Stimulated activated naive CD8-positive, alpha-beta T cell treated with anti-CD3 and anti-CD28 coated beads, Interleukin-15, Interleukin-2, amounts not matched to agents 100 U/mL and 50 U/mL, for 24 hours (primary cell): Measurements from ENCODE around the gene COL20A1.

Experiments used
- ATAC-seq: fragments of 150-1000 bp; cut with Tn5 transposase; one replicate; pipeline ENCODE4 v1.10.0; 2021
- DNase-seq: peaks from one replicate; pipeline ENCODE4 v3.0.0; 2021

The COL20A1 gene

DNA sequence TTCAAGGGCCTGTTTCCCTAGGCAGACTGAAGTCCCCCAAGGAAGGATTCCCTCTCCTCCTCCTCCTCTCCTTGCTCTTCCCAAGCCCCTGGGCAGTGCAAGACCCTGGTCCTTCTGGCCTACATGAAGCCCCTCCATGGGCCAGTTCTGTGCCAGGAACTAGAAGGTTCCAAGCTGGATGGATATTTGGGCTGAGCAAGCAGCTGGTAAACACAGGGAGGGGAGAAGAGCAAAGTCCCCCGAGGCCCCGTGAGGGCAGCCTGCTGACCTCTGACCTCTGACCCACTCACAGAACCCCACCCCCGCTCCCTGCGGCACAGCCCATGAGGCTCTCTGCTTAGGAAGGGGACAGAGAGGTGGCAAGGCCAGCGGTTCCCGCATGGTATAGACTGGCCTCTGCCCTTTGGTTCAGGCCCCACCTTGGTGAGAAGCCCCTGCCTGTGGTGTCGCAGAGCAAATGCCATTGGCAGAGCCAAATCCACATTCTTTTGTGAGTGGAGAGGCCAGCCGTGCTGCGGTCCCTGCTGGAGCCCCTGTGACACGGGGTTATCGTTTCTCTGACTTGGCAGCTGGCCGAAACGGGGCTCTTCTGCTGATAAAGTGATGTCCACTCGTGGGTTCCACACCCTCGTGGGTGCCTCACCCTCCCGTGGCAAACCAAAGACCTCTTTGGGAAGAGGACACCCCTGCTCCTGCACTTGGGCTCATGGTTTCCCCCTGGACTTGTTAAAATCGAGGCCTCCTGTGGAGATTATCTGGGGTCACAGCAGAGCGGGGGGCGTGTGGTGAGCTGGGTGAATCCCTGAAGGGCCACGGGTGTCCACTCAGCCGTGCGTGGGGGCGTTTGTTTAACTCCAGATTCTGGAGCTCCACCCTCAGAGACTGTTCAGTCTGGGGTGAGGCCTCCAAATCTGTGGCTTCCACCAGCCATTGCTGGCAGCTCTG lies 70.3 kb downstream of the COL20A1 start:
- DNase-seq (no peak), ATAC-seq (no peak)

GRCh38 chr20:63363981-63364561 lies 71.1 kb downstream of the COL20A1 start:
- ATAC-seq (no peak), DNase-seq (no peak)

- DNase-seq = no peak
These were observed 72.0 kb downstream of the COL20A1 start for GRCh38 chr20:63364801-63365585.

GRCh38 chr20:63365601-63366389 lies 72.8 kb downstream of the COL20A1 start:
- DNase-seq (no peak), ATAC-seq (no peak)

More at GRCh38 chr20:63364801-63365585, 72.0 kb downstream of the COL20A1 start:
- ATAC-seq = no peak

DNA sequence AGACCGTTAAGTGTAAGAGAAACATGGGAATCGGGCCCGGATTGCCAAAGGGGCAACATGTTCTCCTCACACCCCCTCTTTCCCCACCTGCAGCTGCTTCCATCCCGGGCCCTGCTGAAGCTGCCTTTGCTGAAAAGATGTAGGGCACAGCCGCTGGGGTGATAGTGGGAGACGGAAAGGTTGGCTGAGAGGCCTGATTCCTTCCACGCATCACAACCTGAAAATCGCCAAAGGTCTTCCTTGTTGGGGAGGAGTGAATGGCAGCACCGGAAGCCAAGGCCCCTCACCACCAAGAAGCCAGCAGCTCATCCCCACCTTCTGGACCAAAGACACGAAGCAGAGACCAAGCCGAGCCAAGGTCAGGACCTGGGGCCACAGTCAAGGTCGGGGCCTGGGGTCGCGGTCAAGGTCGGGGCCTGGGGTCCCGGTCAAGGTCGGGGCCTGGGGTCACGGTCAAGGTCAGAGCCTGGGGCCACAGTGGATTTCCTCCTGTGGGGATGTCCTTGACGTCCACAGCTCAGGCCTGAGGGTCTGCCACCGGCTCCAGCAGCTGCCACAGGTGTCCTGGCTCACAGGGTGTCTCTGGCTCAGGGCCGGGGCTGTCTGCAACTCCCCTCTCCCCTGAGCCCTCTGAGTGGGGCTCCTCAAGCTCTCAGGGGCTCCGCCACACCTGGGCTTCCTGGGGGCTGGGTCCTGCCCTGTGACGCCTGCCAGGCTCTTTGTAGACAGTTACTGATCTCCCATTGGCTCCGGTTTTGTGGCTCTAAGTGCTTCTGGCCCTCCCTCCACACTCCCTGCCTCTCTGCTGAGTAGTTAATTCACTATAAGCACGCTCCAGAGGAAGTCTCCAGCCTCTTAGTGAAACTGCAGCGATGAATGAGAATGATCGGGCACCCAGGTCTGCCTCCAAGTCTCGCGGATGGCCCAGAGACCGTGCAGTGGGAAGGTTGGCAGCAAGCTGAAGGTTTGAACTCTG lies 73.7 kb downstream of the COL20A1 start:
- no peak for ATAC-seq

DNA sequence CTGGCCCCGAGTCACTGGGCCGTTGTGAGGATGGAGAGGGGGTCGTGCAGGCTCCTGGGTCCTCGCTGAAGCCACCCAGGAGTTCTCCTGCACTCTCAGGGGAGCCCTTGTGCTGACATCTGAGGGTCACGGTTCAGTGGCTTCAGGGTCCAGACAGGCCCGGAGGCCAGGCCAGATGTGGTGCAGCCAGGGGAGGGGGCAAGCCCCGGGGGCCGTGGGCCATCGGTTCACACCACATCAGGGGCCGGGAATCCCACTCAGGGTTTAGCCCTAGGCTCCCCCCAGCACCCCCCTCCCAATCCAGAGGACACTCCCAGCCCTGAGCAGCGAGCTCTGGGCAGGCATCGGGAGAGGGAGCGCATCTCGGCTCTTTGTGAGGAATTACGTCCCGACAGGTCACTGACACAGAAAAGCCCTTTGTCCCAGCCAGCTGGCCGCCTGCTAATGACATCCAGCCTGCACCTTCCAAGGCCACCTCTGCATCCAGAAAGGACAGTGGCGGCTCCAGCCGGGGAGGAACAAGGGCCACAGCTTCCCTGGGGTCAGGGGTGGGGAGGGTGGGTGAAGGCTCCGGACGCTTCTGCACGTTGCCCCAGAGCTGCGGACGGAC lies 74.6 kb downstream of the COL20A1 start:
- ATAC-seq (no peak), DNase-seq (no peak)

More for the DNA sequence above, 73.7 kb downstream of the COL20A1 start:
- no peak for DNase-seq

- ATAC-seq = no peak
- no peak for DNase-seq
These were observed 75.2 kb downstream of the COL20A1 start for GRCh38 chr20:63368151-63368550.

DNA sequence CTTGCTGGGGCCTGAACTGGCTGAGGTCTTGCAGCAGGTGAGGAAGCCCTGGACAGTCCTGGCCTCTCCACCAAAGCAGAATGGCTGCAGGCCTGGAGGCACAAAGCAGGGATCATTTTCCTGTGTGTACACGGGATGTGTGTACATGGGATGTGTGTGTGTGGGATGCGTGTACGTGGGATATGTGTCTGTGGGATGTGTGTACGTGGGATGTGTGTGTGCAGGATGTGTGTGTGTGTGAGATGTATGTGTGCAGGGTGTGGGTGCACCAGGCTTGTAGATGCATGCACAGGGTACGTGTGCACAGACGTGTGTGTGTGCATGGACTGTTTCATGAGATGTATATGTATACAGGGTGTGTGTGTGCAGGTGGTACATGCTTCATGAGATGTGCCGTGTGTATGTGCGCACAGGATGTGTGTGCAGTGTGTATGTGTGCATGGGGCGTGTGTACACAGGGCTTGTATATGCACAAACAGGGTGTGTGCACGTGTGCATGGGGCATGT lies 76.1 kb downstream of the COL20A1 start:
- no peak for ATAC-seq
- DNase-seq = no peak

DNA sequence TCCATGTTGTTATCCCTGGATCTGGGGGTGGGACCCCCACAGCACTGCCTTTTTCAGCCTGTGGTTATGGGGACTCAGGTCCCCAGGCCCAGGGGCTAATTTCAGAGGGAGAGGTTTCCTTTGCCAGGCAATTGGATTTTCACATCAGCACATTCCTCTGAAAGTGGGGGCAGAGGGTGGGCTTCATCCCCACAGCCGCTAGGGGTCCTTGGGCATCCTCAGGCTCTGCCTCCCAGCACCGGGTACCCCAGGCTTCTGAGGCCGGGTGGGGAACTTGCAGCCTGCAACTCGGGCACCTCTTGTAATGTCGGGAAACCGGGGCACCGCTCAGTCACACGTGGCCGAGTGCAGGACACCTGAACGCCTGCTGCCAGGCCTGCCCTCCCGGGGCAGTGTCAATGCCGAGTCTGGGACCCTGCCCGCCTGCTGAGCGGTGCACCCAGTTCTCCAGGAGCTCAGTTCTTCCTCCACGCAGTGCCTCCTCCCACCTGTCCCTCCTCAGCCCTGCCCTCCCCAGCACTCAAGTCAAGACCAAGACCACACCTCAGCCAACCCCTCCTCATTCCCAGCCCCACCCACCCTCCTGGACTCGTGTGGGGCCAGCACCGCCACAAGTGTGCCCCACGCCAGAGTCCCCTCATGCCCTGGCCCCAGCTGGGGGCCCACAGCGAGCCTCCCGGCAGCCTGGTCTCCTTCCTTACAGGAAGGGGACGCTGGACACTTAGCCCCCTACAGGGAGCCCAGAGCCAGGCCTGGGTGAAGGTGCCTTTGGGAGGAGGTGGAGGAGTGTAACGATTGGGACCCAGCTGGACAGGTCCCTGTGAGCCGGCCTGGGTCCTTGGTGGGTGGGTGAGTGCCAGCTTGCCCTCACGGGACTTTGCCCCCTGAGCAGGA lies 77.0 kb downstream of the COL20A1 start:
- ATAC-seq (no peak), DNase-seq (no peak)

GRCh38 chr20:63370618-63371187 lies 77.7 kb downstream of the COL20A1 start:
- DNase-seq (no peak), ATAC-seq (no peak)

DNA sequence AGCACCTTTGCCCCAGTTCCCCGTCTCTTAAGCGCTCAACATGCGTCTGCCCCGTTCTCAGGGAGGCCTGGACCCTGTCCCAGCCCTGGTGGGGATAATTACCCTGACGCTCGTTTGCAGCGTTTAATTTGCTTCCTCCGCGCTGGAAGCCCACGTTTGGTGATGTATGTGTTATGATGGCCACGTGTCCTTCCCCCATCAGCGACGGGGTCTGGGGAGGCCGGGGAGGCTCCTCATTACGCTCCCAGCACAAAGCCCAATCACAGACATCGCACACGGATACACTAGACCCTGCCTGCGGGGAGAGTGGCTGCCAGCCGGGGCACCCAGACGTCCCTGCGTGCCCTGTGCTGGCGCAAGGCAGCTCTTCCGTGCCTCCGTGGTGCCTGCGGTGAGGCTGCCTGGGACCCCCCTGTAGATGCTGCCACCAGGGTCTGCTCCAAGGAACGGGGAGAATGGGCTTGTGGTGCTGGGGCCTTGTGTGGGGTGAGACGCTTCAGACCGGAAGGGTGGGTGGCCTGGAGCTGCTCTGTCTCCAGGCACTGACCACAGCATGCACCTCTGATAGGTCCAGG lies 78.4 kb downstream of the COL20A1 start:
- ATAC-seq = no peak
- no peak for DNase-seq

DNA sequence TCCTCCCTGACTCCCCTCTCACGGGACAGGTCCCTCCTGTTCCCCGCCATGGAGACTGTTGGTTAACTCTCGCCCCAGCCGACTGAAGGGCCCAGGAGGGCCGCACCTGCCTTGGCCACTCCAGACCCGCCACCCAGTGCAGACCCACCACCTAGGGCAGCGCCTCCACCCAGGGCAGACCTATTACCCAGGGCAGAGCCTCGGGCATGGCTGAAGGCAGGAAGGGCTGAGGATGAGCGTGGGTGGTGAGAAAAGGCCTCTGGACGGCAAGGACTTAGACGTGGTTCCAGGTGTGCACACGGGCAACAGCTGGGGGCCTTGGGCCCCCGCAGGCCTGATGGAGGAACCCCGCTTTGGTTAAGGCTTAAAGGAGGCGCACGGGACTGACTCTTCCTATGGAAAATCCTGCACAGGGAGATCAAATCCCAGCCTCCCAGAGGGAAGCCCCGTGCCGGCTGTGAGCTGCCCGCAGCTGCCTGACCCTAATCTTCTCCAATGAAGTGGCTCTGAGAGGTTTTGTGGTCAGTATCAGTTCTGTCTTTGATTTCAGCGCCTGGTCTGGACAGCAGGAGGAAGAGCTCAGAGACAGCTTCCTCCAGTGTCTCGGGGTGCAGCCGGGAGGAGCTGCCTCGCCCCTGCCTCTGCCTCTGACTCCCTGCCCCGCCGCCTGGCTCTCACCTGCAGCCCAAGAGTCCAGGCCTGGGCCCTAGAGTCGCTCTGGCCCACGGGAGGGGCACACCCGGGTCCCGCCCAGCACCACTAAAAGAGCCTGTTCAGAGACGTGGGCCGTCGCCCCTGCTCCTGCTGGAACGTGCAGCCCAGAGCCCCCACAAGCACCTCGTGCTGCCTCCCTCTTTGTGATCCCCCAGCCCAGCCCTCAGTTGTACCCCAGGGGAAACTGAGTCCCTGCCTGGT lies 80.2 kb downstream of the COL20A1 start:
- DNase-seq = no peak
- no peak for ATAC-seq

DNA sequence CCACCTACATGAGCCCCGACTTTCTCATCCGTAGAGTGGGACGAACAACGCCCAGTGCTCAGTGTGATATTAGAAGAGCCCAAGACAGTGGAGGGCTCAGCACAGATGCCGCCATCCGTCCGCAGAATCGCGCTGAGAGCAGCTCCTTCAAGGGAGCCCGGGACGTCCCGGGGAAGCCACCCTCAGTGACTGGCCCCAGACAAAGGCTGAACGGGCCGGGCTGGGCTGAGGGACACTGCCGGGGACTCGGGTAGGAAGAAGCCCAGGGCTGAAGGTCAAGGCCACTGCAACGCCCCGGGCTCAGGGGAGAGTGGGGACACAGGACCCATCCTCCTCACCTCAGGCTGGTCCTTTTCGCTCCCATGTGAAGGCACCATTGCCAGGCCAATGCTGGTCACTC lies 81.0 kb downstream of the COL20A1 start:
- no peak for DNase-seq
- no peak for ATAC-seq

GRCh38 chr20:63374504-63374903 lies 81.5 kb downstream of the COL20A1 start:
- DNase-seq (no peak), ATAC-seq (no peak)

DNA sequence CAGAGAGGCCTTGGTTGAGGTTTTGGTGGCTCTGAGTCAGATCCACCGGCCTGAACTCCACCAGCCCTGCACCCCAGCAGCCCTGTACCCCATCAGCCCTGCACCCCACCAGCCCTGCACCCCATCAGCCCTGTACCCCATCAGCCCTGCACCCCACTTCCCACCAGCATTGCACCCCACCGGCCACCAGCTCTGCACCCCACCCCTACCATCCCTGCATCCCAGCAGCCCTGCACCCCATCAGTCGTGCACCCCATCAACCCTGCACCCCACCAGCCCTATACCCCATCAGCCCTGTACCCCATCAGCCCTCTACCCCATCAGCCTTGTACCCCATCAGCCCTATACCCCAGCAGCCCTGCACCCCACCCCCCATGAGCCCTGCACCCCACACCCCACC lies 82.5 kb downstream of the COL20A1 start:
- ATAC-seq (no peak), DNase-seq (no peak)

- DNase-seq = no peak
- ATAC-seq = no peak
These were observed 83.6 kb downstream of the COL20A1 start for GRCh38 chr20:63376283-63377250.
